Subcutaneous adipose tissue (tissue), 4 donors: Measurements from ENCODE around the gene CARS1. TPM values are rescaled to one million over a fixed set of nuclear protein-coding genes. Genes with fewer than 3 reads are reported as not detected.

Experiments used
- total RNA-seq, 4 donors: library from RNA; depleted of rRNA; stranded (reverse); fragments of >200 nt; gene quantifications; one replicate each; pipeline ENCODE4 v1.1.0, GENCODE V29; 2016
- TF ChIP-seq, protein P1 (sequence below): fragments of 450-650 bp; IDR thresholded peaks from one replicate; pipeline ENCODE4 v1.5.1; 2016; ENCODE audit warnings: low read depth, mild to moderate bottlenecking, control low read depth, antibody characterized with exemption, moderate library complexity

Gene CARS1
- total RNA-seq, 4 donors from 2014 or later, result 30.4 to 59.5 (median 36.1) TPM

DNA sequence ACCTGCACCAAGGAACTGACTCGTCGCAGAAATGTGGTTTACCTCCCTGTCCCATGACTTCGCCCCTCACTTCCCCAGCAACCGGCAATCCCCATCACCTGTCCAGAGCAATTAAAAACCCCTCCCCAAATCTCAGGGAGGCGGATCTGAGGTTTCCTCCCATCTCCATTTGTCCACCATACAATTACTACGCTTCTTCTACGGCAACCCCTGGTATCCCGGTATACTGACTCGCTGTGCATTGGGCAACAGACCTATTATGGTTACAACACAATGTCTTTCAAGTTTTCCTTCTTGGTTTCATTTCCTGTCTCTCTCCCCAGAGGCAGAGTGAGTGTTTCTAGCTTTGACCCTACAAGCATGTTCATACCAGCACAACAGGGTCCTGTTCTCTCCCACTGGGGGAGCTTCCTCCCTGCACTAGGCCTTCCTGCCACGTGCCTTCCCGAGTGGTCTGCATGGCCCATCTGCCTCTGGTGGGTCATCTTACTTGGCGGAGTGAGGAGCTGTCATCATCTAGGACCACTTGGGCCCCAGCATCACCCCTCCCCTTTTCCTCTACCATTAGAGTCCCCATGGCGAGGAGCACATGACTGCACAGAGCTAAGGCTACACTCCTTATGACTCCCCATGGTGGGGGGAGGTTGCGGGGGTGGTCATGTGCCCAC, 34.8 kb downstream of the CARS1 start:
- TF ChIP-seq, protein P1, sequence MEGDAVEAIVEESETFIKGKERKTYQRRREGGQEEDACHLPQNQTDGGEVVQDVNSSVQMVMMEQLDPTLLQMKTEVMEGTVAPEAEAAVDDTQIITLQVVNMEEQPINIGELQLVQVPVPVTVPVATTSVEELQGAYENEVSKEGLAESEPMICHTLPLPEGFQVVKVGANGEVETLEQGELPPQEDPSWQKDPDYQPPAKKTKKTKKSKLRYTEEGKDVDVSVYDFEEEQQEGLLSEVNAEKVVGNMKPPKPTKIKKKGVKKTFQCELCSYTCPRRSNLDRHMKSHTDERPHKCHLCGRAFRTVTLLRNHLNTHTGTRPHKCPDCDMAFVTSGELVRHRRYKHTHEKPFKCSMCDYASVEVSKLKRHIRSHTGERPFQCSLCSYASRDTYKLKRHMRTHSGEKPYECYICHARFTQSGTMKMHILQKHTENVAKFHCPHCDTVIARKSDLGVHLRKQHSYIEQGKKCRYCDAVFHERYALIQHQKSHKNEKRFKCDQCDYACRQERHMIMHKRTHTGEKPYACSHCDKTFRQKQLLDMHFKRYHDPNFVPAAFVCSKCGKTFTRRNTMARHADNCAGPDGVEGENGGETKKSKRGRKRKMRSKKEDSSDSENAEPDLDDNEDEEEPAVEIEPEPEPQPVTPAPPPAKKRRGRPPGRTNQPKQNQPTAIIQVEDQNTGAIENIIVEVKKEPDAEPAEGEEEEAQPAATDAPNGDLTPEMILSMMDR, result no peak

- TF ChIP-seq, protein P1, result no peak
Observed at GRCh38 chr11:3021125-3021524, 36.1 kb downstream of the CARS1 start.

DNA sequence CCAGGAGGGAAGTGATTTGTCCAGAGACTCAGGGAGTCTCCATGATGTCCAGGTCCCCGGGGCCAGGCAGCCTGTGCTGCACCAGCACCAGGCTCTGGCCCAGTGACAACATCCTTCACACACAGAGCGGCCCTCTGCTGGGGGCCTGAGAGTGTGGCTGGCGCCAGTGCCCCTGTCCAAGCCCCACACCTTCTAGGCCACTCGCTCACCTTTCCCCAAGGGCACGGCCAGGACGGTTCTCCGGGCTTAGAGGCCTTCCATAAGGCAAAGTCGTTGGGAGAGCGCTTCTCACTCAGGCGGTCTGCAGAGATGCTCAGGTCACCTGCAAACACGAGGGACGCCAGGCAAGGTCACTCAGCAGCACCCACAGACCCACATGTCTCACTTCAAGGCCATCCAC, 37.2 kb downstream of the CARS1 start:
- TF ChIP-seq, protein P1, result no peak

GRCh38 chr11:3018596-3018995, 38.6 kb downstream of the CARS1 start:
- TF ChIP-seq, protein P1, result no peak

GRCh38 chr11:3016861-3017260, 40.4 kb downstream of the CARS1 start:
- TF ChIP-seq, protein P1, result no peak

GRCh38 chr11:3015796-3016195, 41.4 kb downstream of the CARS1 start:
- TF ChIP-seq, protein P1, result no peak

- TF ChIP-seq, protein P1, result no peak
Observed at GRCh38 chr11:3014943-3015342, 42.3 kb downstream of the CARS1 start.
